ENCODE data around the gene MAJIN. TPM values are rescaled to one million over a fixed set of nuclear protein-coding genes. Genes with fewer than 3 reads are reported as not detected.
A peak's percentile ranks its signal among the peaks of the same experiment; 100 is the strongest.

MAJIN gene
- total and polyA plus RNA-seq, 9 of the 15 experiments (the other 6 are each of a cell fraction or from before 2014, with no cell fraction given): 0.17 to 0.83 (median 0.24) TPM; not detected in 2

DNA sequence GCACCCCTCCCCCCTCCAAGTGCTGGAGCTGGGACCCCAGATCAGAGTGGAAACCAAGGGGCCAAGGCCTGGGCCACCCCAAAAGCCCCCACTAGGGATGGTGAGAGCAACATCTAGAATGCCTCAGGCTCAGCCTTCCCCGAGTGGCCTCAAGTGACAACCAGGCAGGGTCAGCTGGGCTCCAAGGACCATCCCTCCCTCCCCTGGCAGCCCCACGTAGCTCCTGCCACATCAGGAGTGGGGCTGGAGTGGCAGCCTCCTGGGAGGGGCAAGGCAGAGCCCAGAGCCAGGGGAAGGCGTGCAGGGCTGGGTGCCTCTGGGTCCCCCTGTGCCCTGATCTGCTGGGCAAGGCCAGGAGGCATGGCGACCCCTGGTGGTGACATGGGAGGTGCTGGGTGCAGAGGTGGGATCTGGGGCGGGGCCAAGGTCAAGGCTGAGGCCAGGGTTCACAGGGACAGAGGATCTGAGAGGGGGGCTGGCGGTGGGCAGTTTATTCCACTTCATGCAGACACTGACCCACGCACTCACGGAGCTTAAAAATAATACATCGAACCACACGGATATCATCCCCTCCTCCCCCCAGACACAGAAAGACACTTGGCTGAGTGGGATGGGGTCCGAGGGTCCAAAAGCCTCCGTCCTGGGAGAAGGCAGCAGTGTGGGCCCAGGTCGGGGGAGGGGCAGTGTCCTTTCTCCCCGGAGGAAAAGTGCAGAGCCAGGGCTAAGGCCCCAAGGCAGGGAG lies 77.7 kb downstream of the MAJIN start (continued):
- TF ChIP-seq ZNF3 (CRISPR knock-in tag; IDR thresholded peaks at IDR 0.05) (0 out of 2 replicates have a peak, but pooled peaks have one; percentile 9), ELF2 (CRISPR knock-in tag; IDR thresholded peaks at IDR 0.05) (no peak), BHLHE40 (IDR thresholded peaks at IDR 0.05; ENCODE audit: low read length) (peak; percentile 12; the same call in 1 of the 2 replicates), TAL1 (IDR thresholded peaks at IDR 0.05) (no peak), CHD2 (IDR thresholded peaks at IDR 0.05; ENCODE audit: low read depth, low read length) (0 out of 2 replicates have a peak, but pooled peaks have one; percentile 16), ZNF696 (CRISPR knock-in tag; conservative IDR thresholded peaks at IDR 0.05) (no peak), STAG1 (CRISPR knock-in tag; IDR thresholded peaks at IDR 0.05; ENCODE audit: borderline replicate concordance) (peak; percentile 57; the same call in 1 of the 2 replicates), DACH1 (IDR thresholded peaks at IDR 0.05; ENCODE audit: partially characterized antibody) (no peak), SP1 (CRISPR knock-in tag; IDR thresholded peaks at IDR 0.05) (peak; percentile 73), ARNT (IDR thresholded peaks at IDR 0.05) (no peak), RBBP5 (IDR thresholded peaks at IDR 0.05; ENCODE audit: borderline replicate concordance, insufficient read depth, low read length, poor library complexity, severe bottlenecking) (no peak), RB1 (IDR thresholded peaks at IDR 0.05; ENCODE audit: low read depth) (peak; percentile 70), MYNN (IDR thresholded peaks at IDR 0.05) (peak; percentile 89), MYNN (CRISPR knock-in tag; IDR thresholded peaks at IDR 0.05) (no peak), HIVEP1 (CRISPR knock-in tag; IDR thresholded peaks at IDR 0.05) (no peak), POLR2G (IDR thresholded peaks at IDR 0.05; ENCODE audit: low read depth, low read length) (peak; percentile 60; the same call in 1 of the 2 replicates)
- TF ChIP-seq, protein P1, sequence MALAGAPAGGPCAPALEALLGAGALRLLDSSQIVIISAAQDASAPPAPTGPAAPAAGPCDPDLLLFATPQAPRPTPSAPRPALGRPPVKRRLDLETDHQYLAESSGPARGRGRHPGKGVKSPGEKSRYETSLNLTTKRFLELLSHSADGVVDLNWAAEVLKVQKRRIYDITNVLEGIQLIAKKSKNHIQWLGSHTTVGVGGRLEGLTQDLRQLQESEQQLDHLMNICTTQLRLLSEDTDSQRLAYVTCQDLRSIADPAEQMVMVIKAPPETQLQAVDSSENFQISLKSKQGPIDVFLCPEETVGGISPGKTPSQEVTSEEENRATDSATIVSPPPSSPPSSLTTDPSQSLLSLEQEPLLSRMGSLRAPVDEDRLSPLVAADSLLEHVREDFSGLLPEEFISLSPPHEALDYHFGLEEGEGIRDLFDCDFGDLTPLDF (CRISPR knock-in tag; IDR thresholded peaks at IDR 0.05): no peak
- TF ChIP-seq, protein P2, sequence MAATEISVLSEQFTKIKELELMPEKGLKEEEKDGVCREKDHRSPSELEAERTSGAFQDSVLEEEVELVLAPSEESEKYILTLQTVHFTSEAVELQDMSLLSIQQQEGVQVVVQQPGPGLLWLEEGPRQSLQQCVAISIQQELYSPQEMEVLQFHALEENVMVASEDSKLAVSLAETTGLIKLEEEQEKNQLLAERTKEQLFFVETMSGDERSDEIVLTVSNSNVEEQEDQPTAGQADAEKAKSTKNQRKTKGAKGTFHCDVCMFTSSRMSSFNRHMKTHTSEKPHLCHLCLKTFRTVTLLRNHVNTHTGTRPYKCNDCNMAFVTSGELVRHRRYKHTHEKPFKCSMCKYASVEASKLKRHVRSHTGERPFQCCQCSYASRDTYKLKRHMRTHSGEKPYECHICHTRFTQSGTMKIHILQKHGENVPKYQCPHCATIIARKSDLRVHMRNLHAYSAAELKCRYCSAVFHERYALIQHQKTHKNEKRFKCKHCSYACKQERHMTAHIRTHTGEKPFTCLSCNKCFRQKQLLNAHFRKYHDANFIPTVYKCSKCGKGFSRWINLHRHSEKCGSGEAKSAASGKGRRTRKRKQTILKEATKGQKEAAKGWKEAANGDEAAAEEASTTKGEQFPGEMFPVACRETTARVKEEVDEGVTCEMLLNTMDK (IDR thresholded peaks at IDR 0.05; ENCODE audit: borderline replicate concordance, insufficient read depth, low read depth, low read length, poor library complexity, severe bottlenecking): peak; percentile 87
- TF ChIP-seq, protein P3, sequence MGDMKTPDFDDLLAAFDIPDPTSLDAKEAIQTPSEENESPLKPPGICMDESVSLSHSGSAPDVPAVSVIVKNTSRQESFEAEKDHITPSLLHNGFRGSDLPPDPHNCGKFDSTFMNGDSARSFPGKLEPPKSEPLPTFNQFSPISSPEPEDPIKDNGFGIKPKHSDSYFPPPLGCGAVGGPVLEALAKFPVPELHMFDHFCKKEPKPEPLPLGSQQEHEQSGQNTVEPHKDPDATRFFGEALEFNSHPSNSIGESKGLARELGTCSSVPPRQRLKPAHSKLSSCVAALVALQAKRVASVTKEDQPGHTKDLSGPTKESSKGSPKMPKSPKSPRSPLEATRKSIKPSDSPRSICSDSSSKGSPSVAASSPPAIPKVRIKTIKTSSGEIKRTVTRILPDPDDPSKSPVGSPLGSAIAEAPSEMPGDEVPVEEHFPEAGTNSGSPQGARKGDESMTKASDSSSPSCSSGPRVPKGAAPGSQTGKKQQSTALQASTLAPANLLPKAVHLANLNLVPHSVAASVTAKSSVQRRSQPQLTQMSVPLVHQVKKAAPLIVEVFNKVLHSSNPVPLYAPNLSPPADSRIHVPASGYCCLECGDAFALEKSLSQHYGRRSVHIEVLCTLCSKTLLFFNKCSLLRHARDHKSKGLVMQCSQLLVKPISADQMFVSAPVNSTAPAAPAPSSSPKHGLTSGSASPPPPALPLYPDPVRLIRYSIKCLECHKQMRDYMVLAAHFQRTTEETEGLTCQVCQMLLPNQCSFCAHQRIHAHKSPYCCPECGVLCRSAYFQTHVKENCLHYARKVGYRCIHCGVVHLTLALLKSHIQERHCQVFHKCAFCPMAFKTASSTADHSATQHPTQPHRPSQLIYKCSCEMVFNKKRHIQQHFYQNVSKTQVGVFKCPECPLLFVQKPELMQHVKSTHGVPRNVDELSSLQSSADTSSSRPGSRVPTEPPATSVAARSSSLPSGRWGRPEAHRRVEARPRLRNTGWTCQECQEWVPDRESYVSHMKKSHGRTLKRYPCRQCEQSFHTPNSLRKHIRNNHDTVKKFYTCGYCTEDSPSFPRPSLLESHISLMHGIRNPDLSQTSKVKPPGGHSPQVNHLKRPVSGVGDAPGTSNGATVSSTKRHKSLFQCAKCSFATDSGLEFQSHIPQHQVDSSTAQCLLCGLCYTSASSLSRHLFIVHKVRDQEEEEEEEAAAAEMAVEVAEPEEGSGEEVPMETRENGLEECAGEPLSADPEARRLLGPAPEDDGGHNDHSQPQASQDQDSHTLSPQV (IDR thresholded peaks at IDR 0.05): peak; percentile 81
- TF ChIP-seq, protein P4, sequence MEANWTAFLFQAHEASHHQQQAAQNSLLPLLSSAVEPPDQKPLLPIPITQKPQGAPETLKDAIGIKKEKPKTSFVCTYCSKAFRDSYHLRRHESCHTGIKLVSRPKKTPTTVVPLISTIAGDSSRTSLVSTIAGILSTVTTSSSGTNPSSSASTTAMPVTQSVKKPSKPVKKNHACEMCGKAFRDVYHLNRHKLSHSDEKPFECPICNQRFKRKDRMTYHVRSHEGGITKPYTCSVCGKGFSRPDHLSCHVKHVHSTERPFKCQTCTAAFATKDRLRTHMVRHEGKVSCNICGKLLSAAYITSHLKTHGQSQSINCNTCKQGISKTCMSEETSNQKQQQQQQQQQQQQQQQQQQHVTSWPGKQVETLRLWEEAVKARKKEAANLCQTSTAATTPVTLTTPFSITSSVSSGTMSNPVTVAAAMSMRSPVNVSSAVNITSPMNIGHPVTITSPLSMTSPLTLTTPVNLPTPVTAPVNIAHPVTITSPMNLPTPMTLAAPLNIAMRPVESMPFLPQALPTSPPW (CRISPR knock-in tag; IDR thresholded peaks at IDR 0.05): peak; percentile 64

Data from K562 (cell line).